Peyer's patch (tissue), 4 donors: ENCODE results near the gene IRF2. TPM values are rescaled to one million over a fixed set of nuclear protein-coding genes. Genes with fewer than 3 reads are reported as not detected.

Experiments
- DNase-seq, 3 donors: peaks; one replicate each; pipeline ENCODE4 v3.0.0-alpha.2; 2017 to 2019
- H3K27ac ChIP-seq, 4 donors: fragments of 200-600 bp; sonication (generic); one replicate each; pipeline ENCODE4 v1.5.1; 2016 to 2019
- H3K27me3 ChIP-seq, 2 donors: fragments of 200-600 bp; sonication (generic); one replicate each; pipeline ENCODE4 v1.5.1; 2019
- H3K36me3 ChIP-seq, 3 donors: fragments of 200-600 bp; sonication (generic); one replicate each; pipeline ENCODE4 v1.5.1; 2016 to 2019
- H3K4me1 ChIP-seq, 4 donors: fragments of 200-600 bp; sonication (generic); one replicate each; pipeline ENCODE4 v1.5.1; 2016 to 2019
- H3K4me3 ChIP-seq, 4 donors: fragments of 200-600 bp; sonication (generic); 1 replicate in 3 of 4; 2 replicates in 1 of 4; pipeline ENCODE4 v1.5.1; 2016 to 2019; ENCODE audit warnings: mild to moderate bottlenecking in 1 of 4
- H3K9me3 ChIP-seq, 4 donors: fragments of 200-600 bp; sonication (generic); one replicate each; pipeline ENCODE4 v1.5.1; 2016 to 2019; ENCODE audit warnings: mild to moderate bottlenecking in 1 of 4
- POLR2A ChIP-seq, 2 donors: fragments of 450-650 bp; IDR thresholded peaks; one replicate each; pipeline ENCODE4 v1.5.1; 2017; ENCODE audit warnings: antibody characterized with exemption in 2 of 2, mild to moderate bottlenecking in 2 of 2, moderate library complexity in 2 of 2
- total RNA-seq, 4 donors: library from RNA; depleted of rRNA; stranded (reverse); fragments of >200 nt; gene quantifications; one replicate each; pipeline ENCODE4 v1.1.0, GENCODE V29; 2016
- TF ChIP-seq, protein P1 (sequence below), 6 experiments: fragments of 450-650 bp in 4 of 6; fragments of 200-600 bp in 2 of 6; sonication (generic) in 1 of 6; IDR thresholded peaks; one replicate each; pipeline ENCODE4 v1.5.1; 2017 to 2019; ENCODE audit warnings: antibody characterized with exemption in 6 of 6, mild to moderate bottlenecking in 3 of 6, moderate library complexity in 1 of 6

IRF2 gene
- total RNA-seq, 4 donors from 2014 or later = 28.0 to 42.8 (median 39.2) TPM

DNA sequence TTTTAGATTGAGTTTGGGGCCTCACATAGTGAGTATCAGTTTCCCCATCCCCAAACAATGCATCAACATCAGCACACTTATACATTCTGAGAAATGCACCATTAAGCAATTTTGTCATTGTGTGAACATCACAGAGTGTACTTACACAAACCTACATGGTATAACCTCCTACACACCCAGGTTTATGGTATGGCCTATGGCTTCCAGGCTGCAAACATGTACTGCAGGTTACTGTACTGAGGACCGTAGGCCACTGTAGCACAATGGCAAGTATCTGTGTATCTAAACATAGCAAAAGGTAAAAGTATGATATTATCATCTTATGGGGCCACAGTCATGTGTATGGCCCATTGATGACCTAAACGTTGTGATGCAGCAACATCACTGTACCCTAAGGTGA lies 7.7 kb downstream of the IRF2 start:
- H3K27me3 ChIP-seq = no peaks in the 10 kb centered on the region
- peaks cover 0 to 43% (median 4%) of the 10 kb centered on the region in 4 donors for H3K4me1 ChIP-seq
- H3K4me3 ChIP-seq = no peak overlapping the region
- no peaks in the 10 kb centered on the region for H3K36me3 ChIP-seq
- no peaks in the 10 kb centered on the region for H3K9me3 ChIP-seq
- TF ChIP-seq, protein P1, sequence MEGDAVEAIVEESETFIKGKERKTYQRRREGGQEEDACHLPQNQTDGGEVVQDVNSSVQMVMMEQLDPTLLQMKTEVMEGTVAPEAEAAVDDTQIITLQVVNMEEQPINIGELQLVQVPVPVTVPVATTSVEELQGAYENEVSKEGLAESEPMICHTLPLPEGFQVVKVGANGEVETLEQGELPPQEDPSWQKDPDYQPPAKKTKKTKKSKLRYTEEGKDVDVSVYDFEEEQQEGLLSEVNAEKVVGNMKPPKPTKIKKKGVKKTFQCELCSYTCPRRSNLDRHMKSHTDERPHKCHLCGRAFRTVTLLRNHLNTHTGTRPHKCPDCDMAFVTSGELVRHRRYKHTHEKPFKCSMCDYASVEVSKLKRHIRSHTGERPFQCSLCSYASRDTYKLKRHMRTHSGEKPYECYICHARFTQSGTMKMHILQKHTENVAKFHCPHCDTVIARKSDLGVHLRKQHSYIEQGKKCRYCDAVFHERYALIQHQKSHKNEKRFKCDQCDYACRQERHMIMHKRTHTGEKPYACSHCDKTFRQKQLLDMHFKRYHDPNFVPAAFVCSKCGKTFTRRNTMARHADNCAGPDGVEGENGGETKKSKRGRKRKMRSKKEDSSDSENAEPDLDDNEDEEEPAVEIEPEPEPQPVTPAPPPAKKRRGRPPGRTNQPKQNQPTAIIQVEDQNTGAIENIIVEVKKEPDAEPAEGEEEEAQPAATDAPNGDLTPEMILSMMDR (IDR thresholded peaks at IDR 0.05) = no peak
- TF ChIP-seq POLR2A (IDR thresholded peaks at IDR 0.05) = no peak
- no peak overlapping the region for H3K27ac ChIP-seq
- DNase-seq = no peak

DNA sequence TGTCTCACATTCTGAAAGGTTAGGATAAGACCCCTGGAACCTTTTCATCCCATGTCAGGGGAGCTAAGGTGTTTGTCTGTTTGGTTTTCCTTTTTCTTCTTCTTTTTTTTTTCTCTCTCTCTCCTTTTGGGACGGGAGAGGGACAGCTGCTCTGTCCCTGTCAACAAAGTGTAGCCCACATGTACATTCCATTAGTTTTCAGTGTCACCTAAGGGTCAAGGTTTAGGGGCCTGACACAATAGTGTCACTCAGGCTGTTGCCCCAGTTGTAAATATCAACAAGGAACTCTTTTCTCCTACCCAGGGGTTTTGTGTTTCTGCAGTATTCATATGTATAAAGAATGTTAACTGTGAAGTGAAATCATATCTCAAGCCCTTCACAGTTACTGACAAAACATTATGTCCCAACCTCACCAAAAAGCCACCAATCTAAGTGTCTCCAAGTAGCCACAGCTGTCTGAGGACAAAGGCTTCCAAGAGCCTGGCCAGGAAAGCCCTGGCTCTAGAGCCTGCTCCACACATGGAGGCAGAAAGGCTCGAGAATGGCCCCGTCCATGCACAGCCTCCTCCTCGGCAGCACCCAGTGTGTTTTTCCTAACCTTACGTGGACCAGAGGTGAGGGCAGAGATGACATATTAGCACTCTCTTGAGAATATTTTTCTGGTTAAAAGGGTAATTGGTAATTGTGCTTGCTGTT lies 9.4 kb downstream of the IRF2 start:
- H3K9me3 ChIP-seq = no peaks in the 10 kb centered on the region
- no peak overlapping the region for H3K27ac ChIP-seq
- TF ChIP-seq, protein P1 (IDR thresholded peaks at IDR 0.05) = no peak
- no peak for TF ChIP-seq POLR2A (IDR thresholded peaks at IDR 0.05)
- no peaks in the 10 kb centered on the region for H3K36me3 ChIP-seq
- H3K27me3 ChIP-seq = no peaks in the 10 kb centered on the region
- DNase-seq = no peak
- H3K4me3 ChIP-seq = no peak overlapping the region
- H3K4me1 ChIP-seq = peaks cover 0 to 39% (median 3%) of the 10 kb centered on the region in 4 donors

GRCh38 chr4:184463856-184464255 lies 10.5 kb downstream of the IRF2 start:
- Histone ChIP-seq H3K9me3 (no peaks in the 10 kb centered on the region), H3K27me3 (no peaks in the 10 kb centered on the region), H3K4me1 (peaks cover 0 to 32% (median 0%) of the 10 kb centered on the region in 4 donors), H3K27ac (no peak overlapping the region), H3K36me3 (no peaks in the 10 kb centered on the region), H3K4me3 (no peak overlapping the region)
- TF ChIP-seq, protein P1 (IDR thresholded peaks at IDR 0.05) = no peak
- TF ChIP-seq POLR2A (IDR thresholded peaks at IDR 0.05) = no peak
- DNase-seq = no peak

DNA sequence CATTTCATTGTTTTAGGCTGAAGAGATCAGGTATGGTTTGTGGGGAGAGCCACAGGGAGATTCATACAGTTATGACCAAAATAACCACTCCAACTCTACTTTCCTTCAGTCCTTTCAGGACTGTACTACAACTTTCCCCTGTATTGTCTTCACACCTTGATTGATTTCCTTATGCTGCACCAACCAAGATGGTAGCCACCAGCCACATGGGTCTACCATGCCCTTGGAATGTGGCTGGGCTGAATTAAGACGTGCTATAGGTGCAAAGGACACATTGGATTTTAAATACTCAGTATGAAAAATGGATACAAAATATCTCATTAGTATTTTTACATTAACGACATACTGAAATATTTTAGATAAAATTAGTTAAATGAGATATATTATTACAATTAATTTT lies 11.2 kb downstream of the IRF2 start:
- H3K4me1 ChIP-seq = peaks cover 0 to 29% (median 4%) of the 10 kb centered on the region in 4 donors

GRCh38 chr4:184462724-184463123 lies 11.6 kb downstream of the IRF2 start:
- Histone ChIP-seq H3K36me3 (no peaks in the 10 kb centered on the region), H3K9me3 (no peaks in the 10 kb centered on the region), H3K27ac (no peak overlapping the region), H3K4me3 (no peak overlapping the region), H3K27me3 (no peaks in the 10 kb centered on the region), H3K4me1 (peaks cover 0 to 25% (median 8%) of the 10 kb centered on the region in 4 donors)
- no peak for TF ChIP-seq POLR2A (IDR thresholded peaks at IDR 0.05)
- TF ChIP-seq, protein P1 (IDR thresholded peaks at IDR 0.05) = no peak
- DNase-seq = no peak

More for the DNA sequence above, 11.2 kb downstream of the IRF2 start:
- DNase-seq = no peak
- Histone ChIP-seq H3K27ac (no peak overlapping the region), H3K27me3 (no peaks in the 10 kb centered on the region), H3K4me3 (no peak overlapping the region), H3K36me3 (no peaks in the 10 kb centered on the region), H3K9me3 (no peaks in the 10 kb centered on the region)
- TF ChIP-seq, protein P1 (IDR thresholded peaks at IDR 0.05) = no peak
- TF ChIP-seq POLR2A (IDR thresholded peaks at IDR 0.05) = no peak
